A204.1 (cell line): ENCODE results near the gene CFAP74.

Experiments
- FAIRE-seq: peaks from 2 replicates; lab custom pipeline; 2012; peaks lifted over from hg19 to GRCh38; lab: Jason Lieb, UNC

Gene CFAP74

GRCh38 chr1:2018217-2019171 is 14.9 kb upstream of the CFAP74 start:
- FAIRE-seq = no peak

DNA sequence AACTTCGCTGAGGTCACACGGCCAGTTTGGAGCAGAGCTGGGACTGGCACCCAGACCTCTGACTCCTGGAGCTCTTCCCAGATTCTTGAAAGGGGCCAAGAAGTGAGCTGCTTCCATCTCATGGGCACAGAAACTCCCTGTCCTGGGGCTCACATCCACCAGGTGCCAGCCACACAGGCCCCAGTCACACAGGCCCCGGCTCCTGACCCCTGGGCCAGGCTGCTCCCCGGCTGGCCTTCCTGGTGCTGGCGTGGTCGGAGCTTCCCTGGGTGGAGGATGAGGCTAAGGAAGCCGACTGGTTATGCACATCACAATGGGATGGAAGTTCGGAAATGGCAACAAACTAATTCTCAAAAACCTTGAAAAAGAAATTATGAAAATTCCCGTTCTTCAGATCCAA is 12.5 kb upstream of the CFAP74 start:
- no peak for FAIRE-seq

DNA sequence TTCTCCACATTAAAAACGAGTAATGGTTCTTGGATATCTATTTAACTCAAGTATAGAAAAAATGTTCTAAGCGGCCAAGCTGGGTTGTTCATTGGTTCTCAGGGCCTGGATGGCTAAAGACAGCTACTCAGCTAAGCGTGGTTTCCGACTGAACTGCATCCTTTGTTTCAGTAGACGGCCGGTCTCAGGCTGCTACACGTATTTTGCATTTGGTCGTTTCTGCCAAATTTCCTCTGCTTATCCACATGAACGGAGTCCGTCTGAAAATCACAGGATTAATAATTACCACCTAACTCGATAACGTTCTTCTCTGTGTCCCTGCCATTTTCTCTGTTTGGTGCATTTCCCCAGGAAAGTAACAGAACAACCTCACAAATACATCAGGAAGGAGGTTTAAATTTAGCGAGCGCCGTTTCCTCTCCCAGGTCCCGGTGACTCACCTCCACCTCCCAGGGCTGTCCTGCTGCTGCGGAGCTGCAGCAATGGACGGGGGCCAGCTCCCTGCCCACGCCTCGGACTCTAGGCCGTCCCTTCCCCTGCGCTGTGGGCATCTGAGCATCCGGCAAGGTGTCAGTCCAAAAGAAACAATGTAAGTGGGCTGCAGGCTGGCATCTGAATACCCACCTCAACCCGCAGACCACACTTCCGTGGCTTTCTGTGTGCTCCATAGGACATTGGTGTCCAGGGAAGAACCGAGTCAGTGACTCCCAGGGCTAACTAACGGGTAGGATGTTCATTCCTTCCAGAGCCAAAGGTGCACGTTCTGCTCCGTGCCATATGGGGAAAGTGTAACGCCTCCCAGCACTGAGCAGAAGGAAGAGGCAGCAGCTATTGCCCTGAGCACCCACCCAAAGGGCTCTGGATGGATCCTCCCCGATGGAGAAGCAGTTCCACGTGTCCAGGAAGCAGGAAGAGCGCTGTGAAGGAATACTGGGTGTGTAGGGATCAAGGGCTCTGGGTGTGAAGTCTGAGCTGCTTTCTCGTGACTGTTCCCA is 11.5 kb upstream of the CFAP74 start:
- no peak for FAIRE-seq

DNA sequence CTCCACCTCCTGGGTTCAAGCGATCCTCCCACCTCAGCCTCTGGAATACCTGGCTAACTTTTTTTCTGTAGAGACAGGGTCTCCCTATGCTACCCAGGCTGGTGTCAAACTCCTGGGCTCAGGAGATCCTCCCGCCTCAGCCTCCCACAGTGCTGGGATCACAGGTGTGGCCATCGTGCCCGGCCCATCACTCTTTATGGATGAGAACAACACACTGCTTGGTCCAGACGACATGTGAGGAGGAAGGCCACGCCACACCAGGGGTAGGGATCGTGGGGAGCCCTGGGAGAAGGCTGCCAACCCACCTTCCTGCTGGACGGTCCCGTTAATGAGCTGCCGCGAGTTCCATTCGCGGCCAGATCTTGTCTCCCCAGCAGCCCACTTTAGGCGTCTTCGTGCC is 10.6 kb upstream of the CFAP74 start:
- FAIRE-seq = no peak

DNA sequence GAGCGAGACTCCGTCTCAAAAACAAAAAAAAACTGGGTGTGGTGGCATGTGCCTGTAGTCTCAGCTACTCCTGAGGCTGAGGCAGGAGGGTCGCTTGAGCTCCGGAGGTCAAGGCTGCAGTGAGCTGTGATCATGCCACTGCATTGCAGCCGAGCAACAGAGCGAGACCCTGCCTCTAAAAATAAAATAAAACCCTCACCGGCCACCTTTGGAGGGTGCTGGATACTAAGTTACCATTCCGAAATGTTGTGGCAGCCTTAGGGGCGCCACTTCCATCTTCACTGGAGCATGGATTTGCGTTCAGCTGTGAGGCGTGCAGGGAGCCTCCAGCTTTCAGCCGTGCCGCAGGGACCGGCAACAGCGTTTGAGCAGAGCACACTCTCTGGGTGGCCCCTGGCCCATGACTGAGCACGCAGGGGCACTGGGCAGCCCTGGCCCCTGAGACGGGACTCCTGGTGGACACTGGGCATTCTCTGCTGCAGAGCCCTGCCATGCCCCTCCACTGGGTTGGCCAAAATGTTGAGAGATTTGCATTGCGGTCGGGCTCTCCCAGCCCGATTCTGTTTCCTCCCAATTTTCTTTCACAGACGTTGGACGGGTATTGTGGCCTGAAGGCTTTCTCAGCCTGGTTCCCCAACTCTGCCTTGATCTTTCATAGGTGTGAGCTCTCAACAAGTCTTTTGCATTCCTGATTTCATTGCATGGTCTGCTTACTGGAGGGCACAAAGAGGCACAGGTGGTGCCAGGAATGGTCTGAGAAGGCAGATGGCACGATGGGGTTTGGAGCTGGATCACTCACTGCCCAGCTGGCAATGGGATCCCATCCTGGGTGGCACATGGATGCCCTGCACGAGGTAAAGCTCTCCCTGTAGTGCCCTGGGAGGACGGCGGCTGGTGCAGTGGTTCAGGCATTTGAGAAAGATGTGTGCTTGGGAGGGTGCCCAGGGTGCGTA is 5.8 kb upstream of the CFAP74 start:
- no peak for FAIRE-seq

- no peak for FAIRE-seq
These were observed 1.3 kb upstream of the CFAP74 start for GRCh38 chr1:2004856-2005255.

GRCh38 chr1:2001773-2002411 is 1.7 kb downstream of the CFAP74 start:
- no peak for FAIRE-seq

DNA sequence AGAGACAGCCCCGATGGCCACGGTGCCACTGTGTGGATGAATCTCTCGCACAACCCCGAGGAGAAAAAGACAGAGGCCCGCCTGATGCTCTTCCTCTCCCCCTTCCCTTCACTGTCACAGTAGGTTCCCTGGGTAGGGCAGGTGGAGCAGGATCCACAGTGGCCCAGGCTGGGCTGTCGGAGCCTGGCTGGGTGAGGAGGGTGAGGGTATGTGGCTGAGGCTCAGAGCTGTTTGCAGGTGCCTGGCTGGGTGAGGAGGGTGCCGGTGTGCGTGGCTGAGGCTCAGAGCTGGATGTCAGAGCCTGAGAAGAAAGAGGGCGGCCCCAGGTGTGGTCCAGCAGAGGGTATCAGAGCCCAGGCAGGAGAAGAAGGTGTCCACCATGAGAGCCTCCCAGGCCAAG is 2.7 kb downstream of the CFAP74 start:
- no peak for FAIRE-seq

DNA sequence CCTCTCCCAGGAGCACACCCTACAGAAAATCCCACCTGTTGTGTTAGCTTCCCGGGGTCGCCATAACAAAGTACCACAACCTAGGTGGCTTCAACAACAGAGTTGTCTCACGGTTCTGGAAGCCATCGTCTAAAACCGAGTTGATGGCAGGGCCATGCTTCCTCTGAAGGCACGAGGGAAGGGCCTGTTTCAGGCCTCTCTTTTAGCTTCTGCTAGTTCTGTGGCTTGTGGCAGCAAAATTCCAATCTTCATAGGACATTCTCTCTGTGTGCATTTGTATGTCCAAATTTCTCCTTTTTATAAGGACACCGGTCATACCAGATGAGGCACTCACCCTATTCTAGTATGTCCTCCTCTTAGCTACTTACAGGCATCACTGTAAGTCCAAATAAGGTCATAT is 3.2 kb downstream of the CFAP74 start:
- no peak for FAIRE-seq

- no peak for FAIRE-seq
These were observed 6.0 kb downstream of the CFAP74 start for GRCh38 chr1:1997576-1997975.

- FAIRE-seq = no peak
These were observed 7.4 kb downstream of the CFAP74 start for GRCh38 chr1:1996207-1996651.

DNA sequence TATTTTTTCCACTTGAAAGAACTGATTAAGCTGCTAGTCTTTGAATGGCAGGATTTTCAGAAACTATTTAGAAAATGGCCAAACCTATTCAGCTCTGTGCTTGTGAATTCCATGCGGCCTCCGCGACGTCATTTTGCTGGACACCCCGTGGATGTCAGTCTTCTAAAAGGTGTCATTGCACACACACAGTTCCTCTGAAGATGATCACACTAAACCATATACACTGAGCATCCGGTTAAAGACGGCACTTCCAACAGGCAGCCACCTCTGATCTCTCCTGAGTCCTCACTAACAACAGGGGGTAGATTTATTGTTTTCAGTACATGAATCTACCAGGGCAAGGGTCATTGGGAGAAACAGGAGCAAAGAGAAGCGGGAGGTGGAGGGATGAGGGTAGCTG is 9.1 kb downstream of the CFAP74 start:
- no peak for FAIRE-seq

DNA sequence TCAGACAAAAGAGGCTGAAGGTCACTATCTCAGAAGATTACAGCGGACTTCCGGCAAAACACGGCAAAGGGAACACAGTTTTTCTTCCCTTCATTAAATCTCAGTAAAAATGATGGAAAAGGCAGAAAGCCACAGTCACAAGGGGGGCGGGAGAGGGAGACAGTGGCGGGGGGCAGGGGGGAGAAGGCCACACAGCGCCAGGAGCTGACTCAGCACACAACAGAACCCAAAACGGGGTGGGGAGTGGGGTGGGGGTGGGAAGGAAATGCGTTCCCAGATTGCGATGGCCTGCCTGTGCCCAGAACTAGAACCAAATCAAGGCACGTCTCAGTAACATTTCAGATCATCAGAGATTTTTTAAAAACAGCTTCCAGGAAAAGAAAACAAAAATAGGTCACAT is 13.4 kb downstream of the CFAP74 start:
- FAIRE-seq = no peak

GRCh38 chr1:1989789-1990188 is 13.8 kb downstream of the CFAP74 start:
- no peak for FAIRE-seq

DNA sequence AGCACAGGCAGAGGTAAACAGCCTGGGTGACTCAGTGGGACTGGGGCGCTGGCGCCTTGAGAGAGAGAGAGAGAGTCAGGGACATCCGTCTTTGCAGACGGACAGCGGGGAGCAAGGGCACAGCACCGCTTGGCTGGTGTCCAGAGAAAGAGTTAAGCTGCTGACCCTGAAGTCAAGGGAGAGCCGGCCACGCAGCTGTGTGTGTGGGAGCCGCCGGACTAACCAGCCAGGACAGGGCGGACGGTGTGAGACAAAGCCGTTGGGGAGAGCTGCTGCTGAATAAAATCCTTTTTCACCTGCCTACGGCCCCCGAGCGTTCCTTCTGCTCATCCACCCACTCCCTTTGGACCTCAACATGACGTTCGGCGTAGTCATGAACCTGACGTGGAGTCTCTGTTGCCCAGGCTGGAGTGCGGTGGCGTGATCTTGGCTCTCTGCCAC is 14.5 kb downstream of the CFAP74 start:
- no peak for FAIRE-seq

GRCh38 chr1:1988061-1988945 is 15.3 kb downstream of the CFAP74 start:
- no peak for FAIRE-seq

DNA sequence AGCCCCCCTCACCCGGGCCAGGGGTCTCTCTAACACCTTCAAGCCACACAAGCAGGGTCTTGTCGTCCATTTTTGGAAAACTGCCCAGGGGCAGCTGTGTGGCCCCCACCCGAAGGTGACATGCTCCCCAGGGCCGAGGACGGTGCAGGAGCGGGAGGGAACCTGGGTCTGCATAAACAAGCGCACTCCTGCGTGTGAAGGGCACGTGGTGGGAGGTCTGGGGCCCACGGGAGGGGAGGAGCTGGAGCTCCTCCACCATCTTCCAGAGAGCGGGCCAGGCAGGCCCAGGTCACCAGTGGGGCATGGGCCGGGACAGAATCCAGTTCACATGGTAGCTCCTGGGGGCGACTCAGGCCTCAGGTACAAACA is 16.5 kb downstream of the CFAP74 start:
- FAIRE-seq = no peak

DNA sequence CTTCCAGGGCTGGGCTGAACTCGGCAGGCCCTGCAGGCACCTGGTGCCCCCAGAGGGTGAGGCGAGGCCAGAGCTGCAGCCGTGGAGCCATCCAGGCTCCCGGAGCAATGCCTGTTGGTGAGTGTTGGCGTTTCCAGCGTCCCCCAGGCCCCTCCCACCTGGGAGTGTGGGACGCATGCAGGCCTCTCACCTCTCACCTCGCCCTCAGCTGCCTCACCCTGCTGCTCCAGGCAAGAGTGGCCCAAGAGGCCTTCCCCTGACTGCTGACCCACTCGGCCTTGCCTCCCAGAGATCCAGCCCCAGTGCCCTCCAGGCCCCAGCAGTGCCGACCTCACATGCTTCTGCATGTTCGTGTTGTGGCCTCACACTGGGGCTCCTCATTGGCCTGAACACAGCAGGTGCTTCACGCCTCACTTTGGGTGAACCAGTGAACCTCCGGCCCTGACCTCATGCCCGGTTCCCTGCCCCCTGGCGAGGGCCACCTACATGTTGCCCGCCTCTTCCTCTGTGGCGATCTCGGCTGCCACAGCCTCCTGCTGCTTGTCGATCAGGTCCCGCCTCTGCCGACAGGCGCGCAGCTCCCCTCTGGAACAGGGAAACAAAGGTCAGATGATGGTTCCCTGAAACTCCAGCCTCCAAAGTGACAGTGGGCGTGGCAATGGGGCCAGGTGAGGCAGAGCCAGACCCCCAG is 17.0 kb downstream of the CFAP74 start:
- no peak for FAIRE-seq

DNA sequence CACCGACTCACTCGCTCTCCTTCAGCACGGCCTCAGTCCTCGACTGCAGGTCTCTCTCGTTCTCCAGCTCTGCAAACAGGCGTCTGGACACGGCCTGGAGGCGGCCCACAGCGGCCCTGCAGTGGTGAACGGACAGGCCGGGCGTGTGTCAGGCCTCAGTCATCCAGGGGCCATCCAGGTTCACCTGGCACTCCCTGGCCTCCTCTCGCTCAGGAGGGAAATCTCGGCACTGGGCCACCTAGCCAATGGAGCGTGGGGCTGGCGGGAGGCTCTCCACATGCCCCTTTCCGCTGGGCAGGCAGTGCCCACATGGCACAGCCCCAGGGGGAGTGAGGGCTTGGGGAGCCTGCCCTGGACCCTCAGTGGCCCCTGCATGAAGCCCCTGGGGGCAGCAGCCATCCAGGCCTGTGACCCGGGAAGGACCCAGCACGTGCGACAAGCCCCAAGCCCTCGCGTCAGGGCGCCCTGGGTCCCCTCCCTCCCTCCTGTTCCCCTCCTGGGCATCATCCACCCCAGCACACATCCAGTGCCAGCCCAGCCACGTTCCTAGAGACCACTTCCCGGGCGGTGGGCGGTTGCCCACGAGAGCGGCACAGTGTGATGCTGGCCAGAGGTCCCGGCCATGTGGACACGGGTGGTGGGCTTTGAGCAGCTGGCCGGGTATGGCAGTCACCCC is 18.1 kb downstream of the CFAP74 start:
- FAIRE-seq = no peak
